ENCODE data around the gene TBK1.

Gene TBK1

GRCh38 chr12:64491718-64492117 lies 39.8 kb downstream of the TBK1 start:
- DNase-seq (ENCODE audit: low read depth), result no peak
- H3K4me3 ChIP-seq (ENCODE audit: low read depth, low read length), result no peak overlapping the region
- no peak for TF ChIP-seq CTCF (IDR thresholded peaks at IDR 0.05; ENCODE audit: low read depth, low read length)
- TF ChIP-seq POLR2A (IDR thresholded peaks at IDR 0.05; ENCODE audit: extremely low read depth, insufficient read length), result no peak
- no peak for TF ChIP-seq MYC (IDR thresholded peaks at IDR 0.05; ENCODE audit: low read depth, low read length)
- TF ChIP-seq MAX (IDR thresholded peaks at IDR 0.05; ENCODE audit: low read depth, low read length), result no peak

- H3K4me3 ChIP-seq (ENCODE audit: low read depth, low read length), result no peak overlapping the region
- DNase-seq (ENCODE audit: low read depth), result no peak
- TF ChIP-seq POLR2A (IDR thresholded peaks at IDR 0.05; ENCODE audit: extremely low read depth, insufficient read length) (no peak), MAX (IDR thresholded peaks at IDR 0.05; ENCODE audit: low read depth, low read length) (no peak), MYC (IDR thresholded peaks at IDR 0.05; ENCODE audit: low read depth, low read length) (no peak), CTCF (IDR thresholded peaks at IDR 0.05; ENCODE audit: low read depth, low read length) (no peak)
Measured at GRCh38 chr12:64493513-64493912, 41.6 kb downstream of the TBK1 start.

GRCh38 chr12:64494998-64495729 lies 43.2 kb downstream of the TBK1 start:
- H3K4me3 ChIP-seq (ENCODE audit: low read depth, low read length), result no peak overlapping the region
- TF ChIP-seq POLR2A (IDR thresholded peaks at IDR 0.05; ENCODE audit: extremely low read depth, insufficient read length) (no peak), MAX (IDR thresholded peaks at IDR 0.05; ENCODE audit: low read depth, low read length) (no peak), MYC (IDR thresholded peaks at IDR 0.05; ENCODE audit: low read depth, low read length) (no peak), CTCF (IDR thresholded peaks at IDR 0.05; ENCODE audit: low read depth, low read length) (no peak)
- no peak for DNase-seq (ENCODE audit: low read depth)

GRCh38 chr12:64496839-64497400 lies 45.0 kb downstream of the TBK1 start:
- TF ChIP-seq MYC (IDR thresholded peaks at IDR 0.05; ENCODE audit: low read depth, low read length), result no peak
- TF ChIP-seq CTCF (IDR thresholded peaks at IDR 0.05; ENCODE audit: low read depth, low read length), result no peak
- TF ChIP-seq MAX (IDR thresholded peaks at IDR 0.05; ENCODE audit: low read depth, low read length), result no peak
- no peak for TF ChIP-seq POLR2A (IDR thresholded peaks at IDR 0.05; ENCODE audit: extremely low read depth, insufficient read length)
- no peak for DNase-seq (ENCODE audit: low read depth)
- no peak overlapping the region for H3K4me3 ChIP-seq (ENCODE audit: low read depth, low read length)

- no peak for DNase-seq (ENCODE audit: low read depth)
- no peak for TF ChIP-seq MYC (IDR thresholded peaks at IDR 0.05; ENCODE audit: low read depth, low read length)
- no peak for TF ChIP-seq MAX (IDR thresholded peaks at IDR 0.05; ENCODE audit: low read depth, low read length)
- TF ChIP-seq CTCF (IDR thresholded peaks at IDR 0.05; ENCODE audit: low read depth, low read length), result no peak
- no peak for TF ChIP-seq POLR2A (IDR thresholded peaks at IDR 0.05; ENCODE audit: extremely low read depth, insufficient read length)
- H3K4me3 ChIP-seq (ENCODE audit: low read depth, low read length), result no peak overlapping the region
Measured at GRCh38 chr12:64497484-64497883, 45.6 kb downstream of the TBK1 start.

Data from NB4 (cell line).